Peyer's patch (tissue), 4 donors: Measurements from ENCODE around the gene GRIN2C. TPM values are rescaled to one million over a fixed set of nuclear protein-coding genes. Genes with fewer than 3 reads are reported as not detected.

ENCODE experiments used
- DNase-seq, 3 donors: peaks; one replicate each; pipeline ENCODE4 v3.0.0-alpha.2; 2017 to 2019
- H3K27ac ChIP-seq, 4 donors: fragments of 200-600 bp; sonication (generic); one replicate each; pipeline ENCODE4 v1.5.1; 2016 to 2019
- H3K27me3 ChIP-seq, 2 donors: fragments of 200-600 bp; sonication (generic); one replicate each; pipeline ENCODE4 v1.5.1; 2019
- H3K36me3 ChIP-seq, 3 donors: fragments of 200-600 bp; sonication (generic); one replicate each; pipeline ENCODE4 v1.5.1; 2016 to 2019
- H3K4me1 ChIP-seq, 4 donors: fragments of 200-600 bp; sonication (generic); one replicate each; pipeline ENCODE4 v1.5.1; 2016 to 2019
- H3K4me3 ChIP-seq, 4 donors: fragments of 200-600 bp; sonication (generic); 1 replicate in 3 of 4; 2 replicates in 1 of 4; pipeline ENCODE4 v1.5.1; 2016 to 2019; ENCODE audit warnings: mild to moderate bottlenecking in 1 of 4
- H3K9me3 ChIP-seq, 4 donors: fragments of 200-600 bp; sonication (generic); one replicate each; pipeline ENCODE4 v1.5.1; 2016 to 2019; ENCODE audit warnings: mild to moderate bottlenecking in 1 of 4
- CTCF ChIP-seq, 6 experiments: fragments of 450-650 bp in 4 of 6; fragments of 200-600 bp in 2 of 6; sonication (generic) in 1 of 6; IDR thresholded peaks; one replicate each; pipeline ENCODE4 v1.5.1; 2017 to 2019; ENCODE audit warnings: antibody characterized with exemption in 6 of 6, mild to moderate bottlenecking in 3 of 6, moderate library complexity in 1 of 6
- POLR2A ChIP-seq, 2 donors: fragments of 450-650 bp; IDR thresholded peaks; one replicate each; pipeline ENCODE4 v1.5.1; 2017; ENCODE audit warnings: antibody characterized with exemption in 2 of 2, mild to moderate bottlenecking in 2 of 2, moderate library complexity in 2 of 2
- total RNA-seq, 4 donors: library from RNA; depleted of rRNA; stranded (reverse); fragments of >200 nt; gene quantifications; one replicate each; pipeline ENCODE4 v1.1.0, GENCODE V29; 2016

Gene GRIN2C
- total RNA-seq, 4 donors from 2014 or later = 0.13 to 2.7 TPM; not detected in 2

DNA sequence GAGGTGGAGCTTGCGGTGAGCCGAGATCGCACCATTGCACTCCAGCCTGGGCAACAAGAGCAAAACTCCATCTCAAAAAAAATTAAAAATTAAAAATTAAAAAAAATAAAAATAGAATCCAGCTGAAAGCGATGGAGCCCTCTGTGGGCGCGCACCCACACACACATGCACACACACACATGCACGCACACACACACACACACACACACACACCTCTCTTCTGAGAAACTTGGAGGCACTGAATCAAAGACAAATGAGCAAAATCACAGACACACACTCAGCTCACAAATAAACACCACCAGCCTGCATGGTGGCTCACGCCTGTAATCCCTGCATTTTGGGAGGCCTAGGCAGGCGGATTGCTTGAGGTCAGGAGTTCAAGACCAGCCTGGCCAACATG is 43.3 kb upstream of the GRIN2C start:
- no peak for DNase-seq
- H3K27ac ChIP-seq = no peak overlapping the region
- H3K4me1 ChIP-seq = no peaks in the 10 kb centered on the region
- no peak for TF ChIP-seq POLR2A (IDR thresholded peaks at IDR 0.05)
- no peak for TF ChIP-seq CTCF (IDR thresholded peaks at IDR 0.05)
- no peak overlapping the region for H3K4me3 ChIP-seq
- no peaks in the 10 kb centered on the region for H3K36me3 ChIP-seq
- no peaks in the 10 kb centered on the region for H3K27me3 ChIP-seq
- H3K9me3 ChIP-seq = no peaks in the 10 kb centered on the region

DNA sequence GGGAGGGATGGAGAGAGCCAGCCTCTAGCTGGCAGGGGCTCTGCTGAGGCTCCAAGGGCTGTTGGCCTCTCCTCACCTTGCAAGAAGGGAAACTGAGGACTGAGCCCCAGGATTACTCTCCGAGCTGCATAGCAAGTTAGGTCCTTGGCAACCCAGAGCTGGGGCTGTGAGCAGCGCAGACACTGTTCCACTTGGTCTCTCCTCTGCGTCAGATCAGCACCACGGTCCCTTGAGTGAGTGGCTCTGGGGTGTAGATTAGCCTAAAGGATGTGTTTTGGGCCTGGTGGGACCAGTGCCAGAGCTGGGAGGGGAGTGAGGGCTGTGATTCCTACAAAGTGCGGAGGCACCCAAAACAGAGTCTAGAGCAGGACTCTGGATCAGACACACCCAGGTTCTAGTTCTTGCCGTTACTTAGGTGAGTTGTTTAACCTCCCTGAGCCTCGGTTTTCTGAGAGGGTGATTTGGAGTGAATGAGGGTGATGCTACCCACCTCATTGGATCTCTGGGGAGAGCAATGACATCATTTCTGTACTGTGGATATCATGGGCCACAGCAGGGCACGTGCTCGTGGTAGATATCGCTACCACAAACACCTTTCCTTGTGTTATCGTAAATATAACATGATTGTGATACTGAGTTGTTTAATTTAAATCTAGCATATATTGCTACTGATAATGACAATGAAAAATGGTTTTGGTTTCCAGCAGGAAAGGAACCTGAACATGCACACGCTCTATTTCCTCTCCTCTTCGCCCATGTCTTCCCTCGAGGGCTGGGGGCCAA is 41.9 kb upstream of the GRIN2C start:
- H3K27me3 ChIP-seq = no peaks in the 10 kb centered on the region
- no peaks in the 10 kb centered on the region for H3K36me3 ChIP-seq
- no peaks in the 10 kb centered on the region for H3K9me3 ChIP-seq
- TF ChIP-seq CTCF (IDR thresholded peaks at IDR 0.05) = no peak
- no peak for TF ChIP-seq POLR2A (IDR thresholded peaks at IDR 0.05)
- no peak for DNase-seq
- no peak overlapping the region for H3K4me3 ChIP-seq
- H3K4me1 ChIP-seq = no peaks in the 10 kb centered on the region
- H3K27ac ChIP-seq = no peak overlapping the region

GRCh38 chr17:74900208-74900607 is 40.5 kb upstream of the GRIN2C start:
- Histone ChIP-seq H3K9me3 (no peaks in the 10 kb centered on the region), H3K36me3 (no peaks in the 10 kb centered on the region), H3K27ac (no peak overlapping the region), H3K27me3 (no peaks in the 10 kb centered on the region), H3K4me1 (no peaks in the 10 kb centered on the region), H3K4me3 (no peak overlapping the region)
- TF ChIP-seq POLR2A (IDR thresholded peaks at IDR 0.05) (no peak), CTCF (IDR thresholded peaks at IDR 0.05) (no peak)
- DNase-seq = no peak

DNA sequence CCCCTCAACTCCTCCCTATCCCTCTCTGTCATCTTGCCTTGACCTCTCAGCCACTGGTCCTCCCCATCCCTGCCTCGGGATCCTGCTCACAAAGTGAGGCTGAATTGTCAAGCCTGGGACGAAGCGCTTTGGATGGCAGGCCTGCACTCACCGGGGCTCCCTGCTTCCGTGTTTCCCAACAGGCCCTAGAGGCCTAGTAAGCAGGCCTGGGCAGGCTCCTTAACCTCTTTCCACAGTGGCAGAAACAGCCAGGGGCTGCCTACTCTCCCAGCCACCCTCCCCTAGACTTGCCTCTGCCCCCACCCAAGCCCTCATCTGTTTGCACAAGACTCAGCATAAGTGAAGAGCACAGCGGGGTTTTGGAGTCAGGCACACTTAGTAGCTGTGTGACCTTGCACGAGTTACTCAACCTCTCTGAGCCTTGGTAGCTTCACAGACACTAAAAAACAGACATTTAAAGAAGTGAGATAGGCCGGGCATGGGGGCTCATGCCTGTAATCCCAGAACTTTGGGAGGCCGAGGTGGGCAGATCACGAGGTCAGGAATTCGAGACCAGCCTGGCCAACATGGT is 38.8 kb upstream of the GRIN2C start:
- Histone ChIP-seq H3K36me3 (no peaks in the 10 kb centered on the region), H3K27me3 (peaks cover 0 to 9% of the 10 kb centered on the region in 2 donors), H3K4me3 (no peak overlapping the region)

More for the DNA sequence above, 38.8 kb upstream of the GRIN2C start:
- Histone ChIP-seq H3K4me1 (peaks cover 0 to 5% (median 2%) of the 10 kb centered on the region in 4 donors), H3K9me3 (no peaks in the 10 kb centered on the region), H3K27ac (no peak overlapping the region)
- TF ChIP-seq CTCF (IDR thresholded peaks at IDR 0.05) = no peak
- TF ChIP-seq POLR2A (IDR thresholded peaks at IDR 0.05) = no peak
- DNase-seq = no peak
